Uterus (tissue), 2 donors: ENCODE results near the gene CADPS2.

Experiments used
- POLR2A ChIP-seq, 2 donors: fragments of 450-650 bp; IDR thresholded peaks; one replicate each; pipeline ENCODE4 v1.6.1; 2016; ENCODE audit warnings: antibody characterized with exemption in 2 of 2, mild to moderate bottlenecking in 1 of 2, moderate library complexity in 1 of 2
- TF ChIP-seq, protein P1 (sequence below), 4 experiments: fragments of 200-600 bp in 2 of 4; fragments of 450-650 bp in 2 of 4; sonication (generic) in 2 of 4; IDR thresholded peaks; one replicate each; pipeline ENCODE4 v1.5.1; 2016 to 2019; ENCODE audit warnings: antibody characterized with exemption in 4 of 4, mild to moderate bottlenecking in 2 of 4, moderate library complexity in 1 of 4

GRCh38 chr7:122407195-122407594 is 479.1 kb downstream of the CADPS2 start:
- TF ChIP-seq, protein P1, sequence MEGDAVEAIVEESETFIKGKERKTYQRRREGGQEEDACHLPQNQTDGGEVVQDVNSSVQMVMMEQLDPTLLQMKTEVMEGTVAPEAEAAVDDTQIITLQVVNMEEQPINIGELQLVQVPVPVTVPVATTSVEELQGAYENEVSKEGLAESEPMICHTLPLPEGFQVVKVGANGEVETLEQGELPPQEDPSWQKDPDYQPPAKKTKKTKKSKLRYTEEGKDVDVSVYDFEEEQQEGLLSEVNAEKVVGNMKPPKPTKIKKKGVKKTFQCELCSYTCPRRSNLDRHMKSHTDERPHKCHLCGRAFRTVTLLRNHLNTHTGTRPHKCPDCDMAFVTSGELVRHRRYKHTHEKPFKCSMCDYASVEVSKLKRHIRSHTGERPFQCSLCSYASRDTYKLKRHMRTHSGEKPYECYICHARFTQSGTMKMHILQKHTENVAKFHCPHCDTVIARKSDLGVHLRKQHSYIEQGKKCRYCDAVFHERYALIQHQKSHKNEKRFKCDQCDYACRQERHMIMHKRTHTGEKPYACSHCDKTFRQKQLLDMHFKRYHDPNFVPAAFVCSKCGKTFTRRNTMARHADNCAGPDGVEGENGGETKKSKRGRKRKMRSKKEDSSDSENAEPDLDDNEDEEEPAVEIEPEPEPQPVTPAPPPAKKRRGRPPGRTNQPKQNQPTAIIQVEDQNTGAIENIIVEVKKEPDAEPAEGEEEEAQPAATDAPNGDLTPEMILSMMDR (IDR thresholded peaks at IDR 0.05) = no peak
- no peak for TF ChIP-seq POLR2A (IDR thresholded peaks at IDR 0.05)
